ENCODE measurements around the gene MID1. TPM values are rescaled to one million over a fixed set of nuclear protein-coding genes. Genes with fewer than 3 reads are reported as not detected.

MID1 gene
- 19.3 TPM for total RNA-seq
- polyA plus RNA-seq (ENCODE audit: insufficient read depth in 1 of 8, insufficient read length in 8 of 8, low replicate concordance in 1 of 8), result 10 to 100 TPM; 17.5 to 28.9 (median 22.2) TPM
- long read RNA-seq, donor 1, full-length matches to known transcripts, result 1 of 1 reads
- long read RNA-seq, donor 1, partial matches to known transcripts, result 0 of 1 reads
- long read RNA-seq, donor 1, other reads (novel, unspliced or antisense), result 0 of 1 reads
- long read RNA-seq, donor 2, result 0 reads
- long read RNA-seq, donor 3, full-length matches to known transcripts, result 1 of 1 reads
- long read RNA-seq, donor 3, partial matches to known transcripts, result 0 of 1 reads
- long read RNA-seq, donor 3, other reads (novel, unspliced or antisense), result 0 of 1 reads
- long read RNA-seq, donor 4, partial matches to known transcripts, result 0 of 2 reads
- long read RNA-seq, donor 4, other reads (novel, unspliced or antisense), result 0 of 2 reads
- long read RNA-seq, donor 5, full-length matches to known transcripts, result 14 of 14 reads
- long read RNA-seq, donor 5, partial matches to known transcripts, result 0 of 14 reads
- long read RNA-seq, donor 5, other reads (novel, unspliced or antisense), result 0 of 14 reads
- long read RNA-seq, donor 6, full-length matches to known transcripts, result 7 of 7 reads
- long read RNA-seq, donor 6, partial matches to known transcripts, result 0 of 7 reads
- long read RNA-seq, donor 6, other reads (novel, unspliced or antisense), result 0 of 7 reads
- long read RNA-seq, donor 7, partial matches to known transcripts, result 0 of 3 reads
- long read RNA-seq, donor 7, other reads (novel, unspliced or antisense), result 0 of 3 reads
- long read RNA-seq, donor 8, full-length matches to known transcripts, result 4 of 4 reads
- long read RNA-seq, donor 8, partial matches to known transcripts, result 0 of 4 reads
- long read RNA-seq, donor 8, other reads (novel, unspliced or antisense), result 0 of 4 reads
- long read RNA-seq, donor 9, partial matches to known transcripts, result 0 of 4 reads
- long read RNA-seq, donor 9, other reads (novel, unspliced or antisense), result 0 of 4 reads
- long read RNA-seq, donor 10, full-length matches to known transcripts, result 5 of 5 reads
- long read RNA-seq, donor 10, partial matches to known transcripts, result 0 of 5 reads
- long read RNA-seq, donor 10, other reads (novel, unspliced or antisense), result 0 of 5 reads
- long read RNA-seq, donor 11, full-length matches to known transcripts, result 1 of 1 reads
- long read RNA-seq, donor 11, partial matches to known transcripts, result 0 of 1 reads
- long read RNA-seq, donor 11, other reads (novel, unspliced or antisense), result 0 of 1 reads

GRCh38 chrX:10620121-10620699 lies at the start of gene MID1:
Gene MID1 (minus strand): TSS chrX:10620585. CDS start chrX:10567547, 53,038 bp downstream.
- Histone ChIP-seq H3K27me3 (ENCODE audit: control insufficient read depth, insufficient read depth, low read length) (peaks cover 38% of the 10 kb centered on the region), H3K36me3 (ENCODE audit: control insufficient read depth, insufficient read depth, low read length) (no peaks in the 10 kb centered on the region), H3K4me1 (ENCODE audit: control insufficient read depth, insufficient read depth, low read length) (peaks cover 17% of the 10 kb centered on the region), H3K27ac (ENCODE audit: low read length) (peak within 1 kb of the TSS; percentile 89), H3K4me3 (ENCODE audit: low read length) (peak within 1 kb of the TSS; percentile 69), H3K9me3 (replicated peaks; ENCODE audit: control insufficient read depth, low read depth, low read length) (no peaks in the 10 kb centered on the region)
- 21% methylated on average over 43 of the region's 46 CpGs for WGBS (ENCODE audit: insufficient coverage)
- DNase-seq, result peak; percentile 95

- WGBS (ENCODE audit: insufficient coverage), result no CpG with 5 or more reads among the region's 1 CpG
- peaks cover 2% of the 10 kb centered on the region for H3K27me3 ChIP-seq (ENCODE audit: control insufficient read depth, insufficient read depth, low read length)
- H3K9me3 ChIP-seq (replicated peaks; ENCODE audit: control insufficient read depth, low read depth, low read length), result no peaks in the 10 kb centered on the region
- DNase-seq, result no peak
- no peaks in the 10 kb centered on the region for H3K36me3 ChIP-seq (ENCODE audit: control insufficient read depth, insufficient read depth, low read length)
- no peak overlapping the region for H3K4me3 ChIP-seq (ENCODE audit: low read length)
- H3K27ac ChIP-seq (ENCODE audit: low read length), result no peak overlapping the region
- no peaks in the 10 kb centered on the region for H3K4me1 ChIP-seq (ENCODE audit: control insufficient read depth, insufficient read depth, low read length)
Measured at GRCh38 chrX:10667143-10667542, 46.8 kb upstream of the MID1 start.

GRCh38 chrX:10666102-10666501 lies 45.7 kb upstream of the MID1 start:
- Histone ChIP-seq H3K36me3 (ENCODE audit: control insufficient read depth, insufficient read depth, low read length) (no peaks in the 10 kb centered on the region), H3K4me1 (ENCODE audit: control insufficient read depth, insufficient read depth, low read length) (no peaks in the 10 kb centered on the region), H3K27me3 (ENCODE audit: control insufficient read depth, insufficient read depth, low read length) (no peaks in the 10 kb centered on the region), H3K4me3 (ENCODE audit: low read length) (no peak overlapping the region), H3K9me3 (replicated peaks; ENCODE audit: control insufficient read depth, low read depth, low read length) (no peaks in the 10 kb centered on the region), H3K27ac (ENCODE audit: low read length) (no peak overlapping the region)
- no peak for DNase-seq
- no CpG with 5 or more reads among the region's 1 CpG for WGBS (ENCODE audit: insufficient coverage)

- H3K27ac ChIP-seq (ENCODE audit: low read length), result no peak overlapping the region
- no peaks in the 10 kb centered on the region for H3K9me3 ChIP-seq (replicated peaks; ENCODE audit: control insufficient read depth, low read depth, low read length)
- WGBS (ENCODE audit: insufficient coverage), result 65% methylated on average over 4 of the region's 7 CpGs
- H3K4me3 ChIP-seq (ENCODE audit: low read length), result no peak overlapping the region
- no peaks in the 10 kb centered on the region for H3K36me3 ChIP-seq (ENCODE audit: control insufficient read depth, insufficient read depth, low read length)
- H3K27me3 ChIP-seq (ENCODE audit: control insufficient read depth, insufficient read depth, low read length), result no peaks in the 10 kb centered on the region
- no peaks in the 10 kb centered on the region for H3K4me1 ChIP-seq (ENCODE audit: control insufficient read depth, insufficient read depth, low read length)
- no peak for DNase-seq
Measured at GRCh38 chrX:10665681-10666080, 45.3 kb upstream of the MID1 start.

- peaks cover 3% of the 10 kb centered on the region for H3K27me3 ChIP-seq (ENCODE audit: control insufficient read depth, insufficient read depth, low read length)
- H3K36me3 ChIP-seq (ENCODE audit: control insufficient read depth, insufficient read depth, low read length), result no peaks in the 10 kb centered on the region
- no peaks in the 10 kb centered on the region for H3K4me1 ChIP-seq (ENCODE audit: control insufficient read depth, insufficient read depth, low read length)
- WGBS (ENCODE audit: insufficient coverage), result no CpG with 5 or more reads among the region's 6 CpGs
- no peaks in the 10 kb centered on the region for H3K9me3 ChIP-seq (replicated peaks; ENCODE audit: control insufficient read depth, low read depth, low read length)
- H3K27ac ChIP-seq (ENCODE audit: low read length), result no peak overlapping the region
- DNase-seq, result no peak
- H3K4me3 ChIP-seq (ENCODE audit: low read length), result no peak overlapping the region
Measured at GRCh38 chrX:10660171-10660570, 39.8 kb upstream of the MID1 start.

GRCh38 chrX:10656214-10656613 lies 35.8 kb upstream of the MID1 start:
- Histone ChIP-seq H3K4me1 (ENCODE audit: control insufficient read depth, insufficient read depth, low read length) (no peaks in the 10 kb centered on the region), H3K9me3 (replicated peaks; ENCODE audit: control insufficient read depth, low read depth, low read length) (no peaks in the 10 kb centered on the region), H3K27ac (ENCODE audit: low read length) (no peak overlapping the region), H3K27me3 (ENCODE audit: control insufficient read depth, insufficient read depth, low read length) (peaks cover 7% of the 10 kb centered on the region), H3K36me3 (ENCODE audit: control insufficient read depth, insufficient read depth, low read length) (no peaks in the 10 kb centered on the region), H3K4me3 (ENCODE audit: low read length) (no peak overlapping the region)
- 27% methylated on average over 1 of the region's 1 CpG for WGBS (ENCODE audit: insufficient coverage)
- DNase-seq, result no peak

GRCh38 chrX:10654960-10655359 lies 34.6 kb upstream of the MID1 start:
- peaks cover 11% of the 10 kb centered on the region for H3K27me3 ChIP-seq (ENCODE audit: control insufficient read depth, insufficient read depth, low read length)
- H3K27ac ChIP-seq (ENCODE audit: low read length), result no peak overlapping the region
- no peak overlapping the region for H3K4me3 ChIP-seq (ENCODE audit: low read length)
- H3K36me3 ChIP-seq (ENCODE audit: control insufficient read depth, insufficient read depth, low read length), result no peaks in the 10 kb centered on the region
- no peaks in the 10 kb centered on the region for H3K9me3 ChIP-seq (replicated peaks; ENCODE audit: control insufficient read depth, low read depth, low read length)
- no CpG with 5 or more reads among the region's 3 CpGs for WGBS (ENCODE audit: insufficient coverage)
- H3K4me1 ChIP-seq (ENCODE audit: control insufficient read depth, insufficient read depth, low read length), result no peaks in the 10 kb centered on the region
- peak; percentile 88 for DNase-seq

- WGBS (ENCODE audit: insufficient coverage), result no CpG with 5 or more reads among the region's 2 CpGs
- Histone ChIP-seq H3K4me3 (ENCODE audit: low read length) (no peak overlapping the region), H3K27me3 (ENCODE audit: control insufficient read depth, insufficient read depth, low read length) (peaks cover 11% of the 10 kb centered on the region), H3K9me3 (replicated peaks; ENCODE audit: control insufficient read depth, low read depth, low read length) (no peaks in the 10 kb centered on the region), H3K4me1 (ENCODE audit: control insufficient read depth, insufficient read depth, low read length) (no peaks in the 10 kb centered on the region), H3K36me3 (ENCODE audit: control insufficient read depth, insufficient read depth, low read length) (no peaks in the 10 kb centered on the region), H3K27ac (ENCODE audit: low read length) (peak overlapping the region; percentile 35)
- DNase-seq, result peak; percentile 71
Measured at GRCh38 chrX:10653302-10653701, 32.9 kb upstream of the MID1 start.

GRCh38 chrX:10649265-10649664 lies 28.9 kb upstream of the MID1 start:
- peaks cover 11% of the 10 kb centered on the region for H3K27me3 ChIP-seq (ENCODE audit: control insufficient read depth, insufficient read depth, low read length)
- H3K36me3 ChIP-seq (ENCODE audit: control insufficient read depth, insufficient read depth, low read length), result no peaks in the 10 kb centered on the region
- WGBS (ENCODE audit: insufficient coverage), result no CpG with 5 or more reads among the region's 4 CpGs
- no peak overlapping the region for H3K27ac ChIP-seq (ENCODE audit: low read length)
- no peak overlapping the region for H3K4me3 ChIP-seq (ENCODE audit: low read length)
- H3K9me3 ChIP-seq (replicated peaks; ENCODE audit: control insufficient read depth, low read depth, low read length), result no peaks in the 10 kb centered on the region
- no peaks in the 10 kb centered on the region for H3K4me1 ChIP-seq (ENCODE audit: control insufficient read depth, insufficient read depth, low read length)
- DNase-seq, result no peak
